T1000 (cell line): ENCODE data around the gene CIT.
"Not testable (repeated sequence)": the region's sequence is repeated elsewhere in the genome, so short reads cannot be mapped to it uniquely, and the experiment has no call there.

Experiments
- DNase-seq: peaks from one replicate; lab custom pipeline; 2025; ENCODE audit warnings: mixed read lengths; lab: John Stamatoyannopoulos, UW

Gene CIT, protein sequence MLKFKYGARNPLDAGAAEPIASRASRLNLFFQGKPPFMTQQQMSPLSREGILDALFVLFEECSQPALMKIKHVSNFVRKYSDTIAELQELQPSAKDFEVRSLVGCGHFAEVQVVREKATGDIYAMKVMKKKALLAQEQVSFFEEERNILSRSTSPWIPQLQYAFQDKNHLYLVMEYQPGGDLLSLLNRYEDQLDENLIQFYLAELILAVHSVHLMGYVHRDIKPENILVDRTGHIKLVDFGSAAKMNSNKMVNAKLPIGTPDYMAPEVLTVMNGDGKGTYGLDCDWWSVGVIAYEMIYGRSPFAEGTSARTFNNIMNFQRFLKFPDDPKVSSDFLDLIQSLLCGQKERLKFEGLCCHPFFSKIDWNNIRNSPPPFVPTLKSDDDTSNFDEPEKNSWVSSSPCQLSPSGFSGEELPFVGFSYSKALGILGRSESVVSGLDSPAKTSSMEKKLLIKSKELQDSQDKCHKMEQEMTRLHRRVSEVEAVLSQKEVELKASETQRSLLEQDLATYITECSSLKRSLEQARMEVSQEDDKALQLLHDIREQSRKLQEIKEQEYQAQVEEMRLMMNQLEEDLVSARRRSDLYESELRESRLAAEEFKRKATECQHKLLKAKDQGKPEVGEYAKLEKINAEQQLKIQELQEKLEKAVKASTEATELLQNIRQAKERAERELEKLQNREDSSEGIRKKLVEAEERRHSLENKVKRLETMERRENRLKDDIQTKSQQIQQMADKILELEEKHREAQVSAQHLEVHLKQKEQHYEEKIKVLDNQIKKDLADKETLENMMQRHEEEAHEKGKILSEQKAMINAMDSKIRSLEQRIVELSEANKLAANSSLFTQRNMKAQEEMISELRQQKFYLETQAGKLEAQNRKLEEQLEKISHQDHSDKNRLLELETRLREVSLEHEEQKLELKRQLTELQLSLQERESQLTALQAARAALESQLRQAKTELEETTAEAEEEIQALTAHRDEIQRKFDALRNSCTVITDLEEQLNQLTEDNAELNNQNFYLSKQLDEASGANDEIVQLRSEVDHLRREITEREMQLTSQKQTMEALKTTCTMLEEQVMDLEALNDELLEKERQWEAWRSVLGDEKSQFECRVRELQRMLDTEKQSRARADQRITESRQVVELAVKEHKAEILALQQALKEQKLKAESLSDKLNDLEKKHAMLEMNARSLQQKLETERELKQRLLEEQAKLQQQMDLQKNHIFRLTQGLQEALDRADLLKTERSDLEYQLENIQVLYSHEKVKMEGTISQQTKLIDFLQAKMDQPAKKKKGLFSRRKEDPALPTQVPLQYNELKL (N-terminal part only)

DNA sequence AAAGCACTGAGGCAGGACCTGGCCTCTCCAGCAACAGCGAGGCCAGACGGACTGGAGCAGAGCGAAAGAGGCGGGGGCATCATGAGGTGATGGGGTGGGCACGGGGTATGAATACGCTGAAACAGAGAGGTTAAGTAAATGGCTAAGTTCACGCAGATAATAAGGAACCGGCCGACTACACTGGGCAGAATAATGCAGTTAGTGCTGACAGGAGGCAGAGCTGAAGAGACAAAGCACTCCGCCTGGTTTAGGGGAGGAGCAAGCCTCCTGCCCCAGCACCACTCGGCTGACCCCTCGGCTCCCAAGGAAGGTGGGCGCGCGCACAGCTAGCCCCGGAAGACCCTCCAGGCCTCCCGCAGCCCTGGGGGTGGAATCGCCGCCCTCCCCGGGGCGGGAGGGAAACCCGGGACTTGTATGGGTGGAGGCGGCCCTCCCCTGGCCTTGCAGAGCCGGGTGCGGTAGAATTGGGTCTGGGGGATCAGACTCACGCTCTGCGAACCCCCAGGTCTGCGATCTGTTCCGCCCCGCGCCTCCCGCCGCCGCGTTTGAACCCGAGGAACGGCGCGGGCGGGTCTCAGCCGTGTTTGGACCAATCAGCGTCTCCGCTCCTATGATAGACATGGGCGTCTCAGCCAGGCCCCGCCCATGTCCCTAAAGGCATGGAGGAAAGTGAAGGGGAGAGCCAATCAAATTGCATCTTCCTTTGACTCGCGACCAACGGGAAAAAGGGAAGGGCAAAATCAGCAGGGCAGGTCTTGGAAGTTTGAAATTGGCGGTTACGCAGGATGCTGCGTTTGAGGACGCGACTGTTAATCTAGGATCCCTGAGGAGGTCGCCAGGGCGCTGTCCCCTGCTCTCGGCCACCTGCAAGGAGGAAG, at the start of gene CIT:
CIT (minus strand) TSS at position 560 of the 878 bp plus-strand sequence. CDS start 1,152 bp downstream, outside the sequence.
- peak; percentile 83 for DNase-seq

- no peak for DNase-seq
Observed at GRCh38 chr12:119925269-119925668, 48.1 kb upstream of the CIT start.

GRCh38 chr12:119920064-119920463, 42.9 kb upstream of the CIT start:
- no peak for DNase-seq

DNA sequence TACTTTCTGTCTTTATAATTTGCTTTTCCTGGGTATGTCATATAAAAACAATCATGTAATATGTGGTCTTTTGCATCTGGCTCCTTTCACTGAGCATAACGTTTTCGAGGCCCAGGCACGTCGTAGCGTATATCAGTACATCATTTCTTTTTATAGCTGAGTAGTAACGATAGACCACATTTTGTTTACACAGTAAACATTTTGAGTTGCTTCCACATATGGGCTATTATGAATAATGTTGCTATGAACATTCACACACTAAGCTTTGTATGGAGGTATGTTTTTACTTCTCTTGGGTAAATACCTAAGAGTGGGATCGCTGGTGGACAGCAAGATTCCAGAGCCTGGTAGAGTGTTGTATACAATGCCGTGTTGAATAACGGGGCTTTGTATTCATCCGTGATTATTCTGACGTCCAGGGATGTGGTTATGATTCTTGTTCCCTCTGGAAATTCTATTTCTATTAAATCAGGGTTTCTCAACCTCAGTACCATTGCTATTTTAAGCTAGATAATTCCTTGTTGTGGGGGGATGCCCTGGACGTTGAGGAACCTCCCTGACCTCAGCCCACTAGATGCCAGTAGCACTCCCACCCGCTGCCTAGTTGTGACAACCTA, 38.9 kb upstream of the CIT start:
- DNase-seq = no peak

DNA sequence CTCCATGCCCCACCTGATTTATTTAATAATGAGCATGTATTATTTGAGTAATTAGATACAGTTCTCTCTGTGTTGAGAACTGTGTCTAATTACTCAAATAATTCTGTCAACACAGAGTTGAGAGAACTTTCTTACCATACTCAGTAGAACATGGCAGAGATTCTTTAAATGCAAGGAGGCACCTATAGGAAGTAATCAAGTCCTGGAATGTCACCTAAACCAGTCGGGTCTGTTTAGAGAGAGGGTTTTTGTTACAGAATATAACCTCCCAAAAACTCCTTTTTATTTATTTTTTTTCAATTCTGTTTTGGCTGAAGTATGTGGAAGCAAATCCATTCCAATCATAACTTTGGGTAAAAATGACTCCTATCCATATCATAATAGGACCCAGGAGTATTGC, 37.5 kb upstream of the CIT start:
- DNase-seq = no peak

- no peak for DNase-seq
Observed at GRCh38 chr12:119913536-119914330, 36.6 kb upstream of the CIT start.

- no peak for DNase-seq
Observed at GRCh38 chr12:119911182-119911581, 34.1 kb upstream of the CIT start.

GRCh38 chr12:119910586-119910985, 33.5 kb upstream of the CIT start:
- no peak for DNase-seq

GRCh38 chr12:119902084-119902509, 25.0 kb upstream of the CIT start:
- DNase-seq = peak; percentile 28

DNA sequence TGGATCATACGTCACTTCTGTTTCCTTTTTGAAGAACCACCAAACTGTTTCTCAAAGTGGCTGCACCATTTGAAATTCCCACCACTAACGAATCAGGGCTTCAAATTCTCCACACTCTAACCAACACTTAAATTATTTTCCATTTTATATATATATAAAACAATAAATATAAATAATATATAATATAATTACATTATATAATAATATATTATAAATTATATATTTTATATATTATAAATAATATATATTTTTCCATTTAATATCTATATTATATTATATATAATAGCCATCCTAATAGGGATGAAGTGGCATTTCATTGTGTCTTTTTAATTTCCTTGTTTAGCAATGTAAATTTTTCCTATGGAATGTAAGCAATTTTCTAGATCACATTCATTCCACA, 24.6 kb upstream of the CIT start:
- no peak for DNase-seq

DNA sequence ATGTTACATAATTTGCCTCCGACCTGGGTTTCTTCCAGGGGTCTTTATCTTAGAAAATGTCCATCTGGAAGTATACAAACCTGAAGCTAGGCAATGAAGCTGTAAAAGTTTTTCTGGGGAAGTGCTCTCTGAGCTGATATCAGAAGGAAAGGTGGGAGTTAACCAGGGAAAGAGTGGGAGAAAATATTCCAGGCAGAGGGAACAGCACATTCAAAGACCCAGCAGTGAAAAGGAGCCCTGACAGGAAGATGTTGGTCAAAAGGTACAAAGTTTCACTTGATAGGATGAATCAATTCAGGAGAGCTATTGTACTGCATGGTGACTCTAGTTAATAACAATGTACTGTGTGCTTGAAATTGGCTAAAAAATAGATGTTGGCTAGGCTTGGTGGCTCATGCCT, 17.8 kb upstream of the CIT start:
- no peak for DNase-seq

GRCh38 chr12:119892611-119893010, 15.5 kb upstream of the CIT start:
- not testable (repeated sequence) for DNase-seq

GRCh38 chr12:119885549-119885948, 8.4 kb upstream of the CIT start:
- DNase-seq = no peak

DNA sequence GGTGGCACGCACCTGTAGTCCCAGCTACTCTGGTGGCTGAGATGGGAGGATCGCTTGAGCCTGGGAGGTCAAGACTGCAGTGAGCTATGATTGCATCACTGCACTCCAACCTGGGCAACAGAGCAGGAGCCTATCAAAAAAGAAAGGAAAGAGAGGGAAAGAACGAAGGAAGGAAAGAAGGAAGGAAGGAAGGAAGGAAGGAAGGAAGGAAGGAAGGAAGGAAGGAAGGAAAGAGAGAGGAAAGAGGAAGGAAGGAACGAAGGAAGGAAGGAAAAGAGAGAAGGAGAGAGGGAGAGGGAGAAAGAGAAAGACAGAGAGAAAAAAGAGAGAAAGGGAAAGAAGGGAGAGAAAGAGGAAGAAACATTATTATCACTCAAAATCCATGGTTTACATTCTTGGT, 6.7 kb upstream of the CIT start:
- not testable (repeated sequence) for DNase-seq

- no peak for DNase-seq
Observed at GRCh38 chr12:119883237-119883636, 6.1 kb upstream of the CIT start.

- DNase-seq = no peak
Observed at GRCh38 chr12:119877639-119877948, 474 bp upstream of the CIT start.

DNA sequence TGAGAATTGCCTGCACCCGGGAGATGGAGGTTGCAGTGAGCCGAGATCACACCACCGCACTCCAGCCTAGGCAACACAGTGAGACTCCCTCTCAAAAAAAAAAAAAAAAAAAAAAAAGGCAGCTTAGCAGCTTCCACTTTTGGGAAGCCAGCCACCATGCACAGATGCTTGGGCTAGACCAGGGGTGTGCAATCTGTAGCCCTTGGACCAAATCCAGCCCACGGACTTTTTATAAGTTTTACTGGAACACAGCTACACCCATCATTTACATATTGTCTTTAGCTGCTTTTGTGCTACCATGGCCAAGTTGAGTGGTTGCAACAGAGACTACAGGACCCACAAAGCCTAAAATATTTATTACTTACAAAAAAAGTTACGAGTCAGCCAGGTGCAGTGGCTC, 6.7 kb downstream of the CIT start:
- DNase-seq = no peak

DNA sequence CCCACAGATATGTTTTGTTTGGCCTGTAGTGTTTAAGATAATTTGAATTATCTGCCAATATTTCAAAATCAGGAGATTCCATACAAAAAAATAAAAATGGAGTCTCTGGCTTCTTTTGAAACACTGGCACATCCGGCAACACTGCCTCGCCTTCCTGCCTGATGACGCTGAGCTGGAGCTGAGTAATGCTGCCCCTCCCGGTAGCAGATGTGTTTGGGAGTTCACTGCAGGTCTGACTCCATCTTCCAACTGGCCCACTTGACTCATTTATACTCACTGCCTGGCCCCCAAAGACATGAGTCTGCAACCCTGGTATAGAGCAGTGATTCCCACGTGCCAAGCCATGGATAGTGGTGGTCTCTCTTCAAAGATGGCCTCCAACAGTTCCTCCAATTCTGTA, 7.4 kb downstream of the CIT start:
- DNase-seq = peak; percentile 51

GRCh38 chr12:119868992-119869391, 8.1 kb downstream of the CIT start:
- no peak for DNase-seq

GRCh38 chr12:119864591-119864990, 12.5 kb downstream of the CIT start:
- no peak for DNase-seq
